Large intestine (tissue), 3 donors: ENCODE measurements around the gene ITGA3. TPM values are rescaled to one million over a fixed set of nuclear protein-coding genes. Genes with fewer than 3 reads are reported as not detected.

ENCODE experiments used
- DNase-seq, 2 donors: peaks; one replicate each; pipeline versions ENCODE4 v3.0.0 to v3.0.0-alpha.2; 2013
- H3K27ac ChIP-seq: one replicate; pipeline ENCODE4 v1.5.1; 2013; ENCODE audit warnings: low read length
- H3K27me3 ChIP-seq: 2 replicates; pipeline ENCODE4 v1.6.1; 2013; ENCODE audit warnings: low read length; ENCODE audit not compliant: control insufficient read depth, insufficient read depth
- H3K36me3 ChIP-seq: 2 replicates; pipeline ENCODE4 v1.6.1; 2013; ENCODE audit warnings: low read length; ENCODE audit not compliant: control insufficient read depth, insufficient read depth
- H3K4me1 ChIP-seq: one replicate; pipeline ENCODE4 v1.6.1; 2013; ENCODE audit warnings: low read length; ENCODE audit not compliant: control insufficient read depth, insufficient read depth
- H3K4me3 ChIP-seq: one replicate; pipeline ENCODE4 v1.5.1; 2013; ENCODE audit warnings: low read length
- H3K9me3 ChIP-seq: one replicate; pipeline ENCODE4 v1.6.1; 2013; ENCODE audit warnings: mild to moderate bottlenecking, low read depth, low read length, moderate library complexity; ENCODE audit not compliant: control insufficient read depth
- WGBS: methylation state at CpG from one replicate; pipeline ENCODE4 v1.1.5; 2013; ENCODE audit warnings: low lambda C conversion rate; ENCODE audit not compliant: insufficient coverage; 5-methylcytosine and 5-hydroxymethylcytosine counted together
- polyA plus RNA-seq: library from polyadenylated mRNA; unstranded; fragments of 120-200 nt; gene quantifications from one replicate; pipeline ENCODE4 v1.2.1, GENCODE V29; 2013

ITGA3 gene
- polyA plus RNA-seq, 1 donor = 61.8 TPM

DNA sequence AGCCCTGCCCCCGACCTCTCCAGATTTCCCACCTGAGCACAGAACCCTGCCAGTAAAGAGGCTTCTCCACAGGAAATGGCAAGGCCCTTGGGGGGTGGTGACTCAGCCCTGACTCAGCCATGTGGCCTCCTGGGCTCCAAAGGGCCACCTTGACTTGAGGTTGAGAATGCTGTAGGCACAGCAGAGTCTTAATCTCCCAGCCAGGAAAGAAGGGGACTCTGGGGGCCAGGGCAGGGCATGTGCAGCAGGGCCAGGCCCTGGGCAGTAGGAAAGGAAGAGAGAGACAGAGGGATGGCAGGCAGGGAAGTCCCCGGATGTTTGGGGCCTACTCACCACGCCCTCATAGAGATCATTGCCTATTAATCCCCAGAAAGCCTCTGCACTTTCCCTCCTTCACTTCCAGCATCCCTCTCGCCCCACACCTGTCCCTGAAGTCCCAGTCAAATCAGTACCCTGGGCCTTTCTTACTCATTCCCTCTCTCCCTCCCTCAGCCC is 4.8 kb upstream of the ITGA3 start:
- Histone ChIP-seq H3K27me3 (no peaks in the 10 kb centered on the region), H3K4me3 (no peak overlapping the region), H3K9me3 (no peaks in the 10 kb centered on the region), H3K4me1 (peaks cover 30% of the 10 kb centered on the region), H3K27ac (peak overlapping the region; percentile 22), H3K36me3 (no peaks in the 10 kb centered on the region)
- WGBS = no CpG with 5 or more reads among the region's 4 CpGs
- peak in 1 of 2 donors; percentile 80 for DNase-seq

DNA sequence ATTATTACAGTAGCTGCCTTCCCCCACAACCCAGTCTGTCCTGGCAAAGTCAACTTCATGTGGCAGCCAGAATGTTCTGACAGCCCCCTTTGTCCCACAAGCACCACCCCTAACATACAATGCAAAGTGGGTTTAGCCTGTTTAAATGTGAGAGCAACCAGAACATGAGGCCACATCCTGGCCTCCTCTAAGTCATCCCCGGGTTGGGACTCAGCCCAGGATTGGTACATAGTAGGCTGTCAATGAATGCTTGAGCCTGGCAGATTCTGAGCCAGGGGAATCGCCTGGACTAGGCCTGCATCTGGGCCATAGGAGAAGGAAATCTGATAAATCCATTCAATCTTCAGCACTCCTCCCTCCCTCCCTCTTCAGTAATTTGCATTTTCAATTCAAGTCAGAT is 4.3 kb upstream of the ITGA3 start:
- WGBS = no CpG with 5 or more reads among the region's 2 CpGs
- no peak for DNase-seq
- no peaks in the 10 kb centered on the region for H3K36me3 ChIP-seq
- H3K4me1 ChIP-seq = peaks cover 30% of the 10 kb centered on the region
- H3K27ac ChIP-seq = peak overlapping the region; percentile 22
- no peaks in the 10 kb centered on the region for H3K9me3 ChIP-seq
- no peaks in the 10 kb centered on the region for H3K27me3 ChIP-seq
- no peak overlapping the region for H3K4me3 ChIP-seq

DNA sequence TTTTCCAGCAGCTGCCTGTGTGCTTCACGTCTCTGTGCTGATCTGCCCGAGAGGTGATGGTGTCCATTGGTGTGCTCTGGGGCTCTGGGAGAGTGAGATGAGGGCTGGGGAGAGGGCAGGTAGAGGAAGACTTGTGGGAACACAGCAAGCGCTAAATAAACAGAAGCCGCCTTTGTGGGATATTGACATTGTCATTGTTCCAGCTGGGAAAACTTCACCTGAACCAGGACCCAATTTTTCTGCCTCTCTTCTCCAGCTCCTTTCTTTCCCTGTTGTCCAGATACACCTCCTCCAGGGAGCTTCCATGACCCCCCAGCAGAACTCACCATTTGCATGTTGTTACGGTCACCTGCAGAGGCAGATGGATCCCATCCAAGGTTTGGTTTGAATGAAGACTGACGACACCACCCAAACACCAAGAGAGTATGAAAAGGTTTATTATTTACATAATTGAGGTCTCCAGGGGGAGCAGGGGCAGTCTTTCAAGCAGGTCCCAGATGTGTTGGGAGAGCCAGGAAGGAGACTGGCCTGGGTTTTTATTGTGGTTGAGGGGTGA is 3.6 kb upstream of the ITGA3 start:
- no CpG with 5 or more reads among the region's 6 CpGs for WGBS
- H3K4me1 ChIP-seq = peaks cover 30% of the 10 kb centered on the region
- H3K9me3 ChIP-seq = no peaks in the 10 kb centered on the region
- no peaks in the 10 kb centered on the region for H3K36me3 ChIP-seq
- no peak for DNase-seq
- no peak overlapping the region for H3K4me3 ChIP-seq
- H3K27me3 ChIP-seq = no peaks in the 10 kb centered on the region
- H3K27ac ChIP-seq = no peak overlapping the region

DNA sequence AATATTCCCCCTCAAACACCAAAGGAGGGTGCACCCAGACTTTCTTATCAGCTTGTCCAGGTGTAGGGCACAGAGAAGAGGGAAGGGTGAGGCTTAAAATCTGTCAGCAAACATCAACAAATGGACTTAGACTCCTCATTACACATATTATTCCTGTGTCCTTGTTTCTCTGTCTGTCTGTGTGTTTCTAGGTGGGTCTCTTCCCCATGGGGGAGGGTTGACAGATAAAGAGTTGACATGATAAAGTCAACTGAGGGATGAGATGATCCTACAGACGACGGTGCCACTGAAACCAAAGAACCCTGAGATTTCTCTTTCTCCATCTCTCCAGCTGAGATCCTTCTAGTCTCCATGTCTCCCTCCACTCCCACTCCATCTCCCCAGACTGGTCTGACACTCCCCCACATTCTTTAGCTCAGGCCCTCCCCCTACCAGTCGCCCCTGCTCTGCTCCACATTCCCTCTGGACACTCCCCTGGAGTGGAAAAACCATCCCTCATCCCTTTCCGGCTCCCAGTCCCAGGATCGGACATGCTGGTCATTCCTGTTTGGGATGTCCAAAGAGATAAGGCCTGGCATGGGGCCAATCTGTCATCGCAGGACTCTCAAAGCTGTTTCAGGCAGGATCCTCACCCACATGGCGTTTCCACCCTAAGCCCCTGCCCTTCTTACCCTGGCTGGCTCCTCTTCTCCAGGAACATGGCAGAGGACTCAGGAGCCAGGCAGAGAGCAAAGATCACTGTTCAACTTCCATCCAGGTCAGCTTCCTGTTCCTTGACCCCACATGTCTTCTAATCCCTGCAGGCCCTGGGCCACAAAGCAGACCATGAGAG is 2.9 kb upstream of the ITGA3 start:
- Histone ChIP-seq H3K9me3 (no peaks in the 10 kb centered on the region), H3K27me3 (no peaks in the 10 kb centered on the region), H3K4me1 (peaks cover 35% of the 10 kb centered on the region), H3K36me3 (no peaks in the 10 kb centered on the region), H3K4me3 (no peak overlapping the region), H3K27ac (no peak overlapping the region)
- no CpG with 5 or more reads among the region's 7 CpGs for WGBS
- DNase-seq = peak in 1 of 2 donors; percentile 49

- DNase-seq = no peak
- H3K36me3 ChIP-seq = no peaks in the 10 kb centered on the region
- no peaks in the 10 kb centered on the region for H3K27me3 ChIP-seq
- no CpG with 5 or more reads among the region's 3 CpGs for WGBS
- H3K9me3 ChIP-seq = no peaks in the 10 kb centered on the region
- H3K4me3 ChIP-seq = no peak overlapping the region
- peaks cover 41% of the 10 kb centered on the region for H3K4me1 ChIP-seq
- no peak overlapping the region for H3K27ac ChIP-seq
Observed at GRCh38 chr17:50053654-50053960, 2.3 kb upstream of the ITGA3 start.

GRCh38 chr17:50055055-50055425 is 870 bp upstream of the ITGA3 start:
- H3K4me3 ChIP-seq = peak overlapping the region; percentile 65
- H3K9me3 ChIP-seq = no peaks in the 10 kb centered on the region
- H3K27me3 ChIP-seq = no peaks in the 10 kb centered on the region
- H3K27ac ChIP-seq = peak overlapping the region; percentile 98
- DNase-seq = peak; percentile 88 to 93
- H3K4me1 ChIP-seq = peaks cover 55% of the 10 kb centered on the region
- no CpG with 5 or more reads among the region's 14 CpGs for WGBS
- no peaks in the 10 kb centered on the region for H3K36me3 ChIP-seq

DNA sequence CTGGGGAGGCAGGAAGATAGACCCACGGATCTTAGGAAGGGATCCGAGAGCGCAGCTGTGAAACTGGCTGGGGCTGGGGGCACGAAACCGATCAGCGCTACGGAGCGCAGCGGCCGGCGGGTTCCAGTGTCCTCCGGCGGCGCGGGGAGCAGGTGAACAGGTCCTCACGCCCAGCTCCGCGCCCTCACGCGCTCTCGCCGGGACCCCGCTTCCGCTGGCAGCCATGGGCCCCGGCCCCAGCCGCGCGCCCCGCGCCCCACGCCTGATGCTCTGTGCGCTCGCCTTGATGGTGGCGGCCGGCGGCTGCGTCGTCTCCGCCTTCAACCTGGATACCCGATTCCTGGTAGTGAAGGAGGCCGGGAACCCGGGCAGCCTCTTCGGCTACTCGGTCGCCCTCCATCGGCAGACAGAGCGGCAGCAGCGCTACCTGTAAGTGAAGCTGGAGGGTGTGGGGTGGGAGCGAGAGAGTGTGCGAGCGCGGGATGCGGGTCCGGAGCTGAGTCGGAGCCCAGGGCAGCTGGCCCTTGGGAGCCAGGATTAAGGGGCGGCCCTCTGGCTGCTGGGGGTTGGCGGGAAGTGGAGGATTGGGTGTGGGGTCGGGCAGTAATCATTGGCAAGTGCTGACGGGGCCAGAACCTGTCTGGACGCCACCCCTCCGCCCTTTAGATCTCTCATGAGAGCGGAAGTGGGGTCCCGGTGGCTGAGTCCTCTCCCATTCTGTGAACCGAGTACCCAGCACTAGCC is 479 bp downstream of the ITGA3 start:
- no CpG with 5 or more reads among the region's 64 CpGs for WGBS
- no peaks in the 10 kb centered on the region for H3K27me3 ChIP-seq
- peak; percentile 52 to 80 for DNase-seq
- peak overlapping the region; percentile 65 for H3K4me3 ChIP-seq
- peak overlapping the region; percentile 98 for H3K27ac ChIP-seq
- H3K9me3 ChIP-seq = no peaks in the 10 kb centered on the region
- peaks cover 57% of the 10 kb centered on the region for H3K4me1 ChIP-seq
- no peaks in the 10 kb centered on the region for H3K36me3 ChIP-seq

GRCh38 chr17:50056961-50057330 is 1.0 kb downstream of the ITGA3 start:
- no peak for DNase-seq
- Histone ChIP-seq H3K36me3 (no peaks in the 10 kb centered on the region), H3K27ac (peak overlapping the region; percentile 98), H3K9me3 (no peaks in the 10 kb centered on the region), H3K27me3 (no peaks in the 10 kb centered on the region), H3K4me3 (peak overlapping the region; percentile 65), H3K4me1 (peaks cover 57% of the 10 kb centered on the region)
- WGBS = no CpG with 5 or more reads among the region's 15 CpGs

GRCh38 chr17:50057521-50057991 is 1.6 kb downstream of the ITGA3 start:
- Histone ChIP-seq H3K36me3 (no peaks in the 10 kb centered on the region), H3K27me3 (no peaks in the 10 kb centered on the region), H3K9me3 (no peaks in the 10 kb centered on the region), H3K4me1 (peaks cover 60% of the 10 kb centered on the region), H3K4me3 (peak overlapping the region; percentile 65), H3K27ac (peak overlapping the region; percentile 98)
- no CpG with 5 or more reads among the region's 9 CpGs for WGBS
- DNase-seq = peak; percentile 86 to 93

DNA sequence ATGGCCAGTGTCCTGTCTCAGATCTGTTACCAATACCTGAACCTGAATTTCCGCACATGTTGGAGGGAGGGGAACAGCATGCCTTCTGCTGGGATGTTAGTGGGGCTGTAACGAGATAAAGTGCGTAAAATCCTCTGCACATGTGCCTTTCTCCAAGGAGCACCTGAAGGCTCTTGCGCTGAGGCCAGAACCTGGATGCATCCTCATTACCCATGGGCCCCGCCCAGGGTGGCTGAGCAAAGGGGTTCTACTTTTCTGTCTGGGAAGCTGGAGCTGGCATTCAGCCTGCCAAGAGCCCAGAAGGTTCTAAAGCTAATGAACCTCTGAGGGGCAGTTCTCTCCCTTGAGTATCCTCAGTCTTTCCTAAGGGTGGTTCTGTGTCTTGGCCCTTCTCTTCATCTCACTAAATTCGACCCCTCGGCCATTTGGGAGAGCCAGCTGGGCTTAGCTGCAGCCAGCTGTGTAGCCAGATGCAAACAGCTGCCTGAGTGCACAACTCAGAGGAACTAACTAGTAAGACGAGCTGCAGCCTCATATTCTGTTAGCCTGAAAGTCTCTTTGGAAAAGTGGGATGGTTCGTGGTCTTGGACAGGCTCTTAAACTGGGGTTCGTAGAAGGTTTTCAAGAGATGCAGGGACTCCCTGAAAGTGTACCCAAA is 2.5 kb downstream of the ITGA3 start:
- no peak for DNase-seq
- WGBS = 40% methylated on average over 1 of the region's 10 CpGs
- Histone ChIP-seq H3K4me3 (peak overlapping the region; percentile 65), H3K9me3 (no peaks in the 10 kb centered on the region), H3K27ac (peak overlapping the region; percentile 98), H3K36me3 (no peaks in the 10 kb centered on the region), H3K4me1 (peaks cover 51% of the 10 kb centered on the region), H3K27me3 (no peaks in the 10 kb centered on the region)
